Renal pelvis (tissue), 4 donors: ENCODE results near the gene SSH3. TPM values are rescaled to one million over a fixed set of nuclear protein-coding genes. Genes with fewer than 3 reads are reported as not detected.

Experiments
- DNase-seq: peaks from one replicate; pipeline ENCODE4 v3.0.0-alpha.2; 2013
- polyA plus RNA-seq, 3 donors: library from polyadenylated mRNA; unstranded; fragments of 120-200 nt; gene quantifications; one replicate each; pipeline ENCODE4 v1.2.1, GENCODE V29; 2013; ENCODE audit not compliant: insufficient read length in 3 of 3

The SSH3 gene
- polyA plus RNA-seq, 3 donors, result 26.5 to 31.0 (median 29.8) TPM

DNA sequence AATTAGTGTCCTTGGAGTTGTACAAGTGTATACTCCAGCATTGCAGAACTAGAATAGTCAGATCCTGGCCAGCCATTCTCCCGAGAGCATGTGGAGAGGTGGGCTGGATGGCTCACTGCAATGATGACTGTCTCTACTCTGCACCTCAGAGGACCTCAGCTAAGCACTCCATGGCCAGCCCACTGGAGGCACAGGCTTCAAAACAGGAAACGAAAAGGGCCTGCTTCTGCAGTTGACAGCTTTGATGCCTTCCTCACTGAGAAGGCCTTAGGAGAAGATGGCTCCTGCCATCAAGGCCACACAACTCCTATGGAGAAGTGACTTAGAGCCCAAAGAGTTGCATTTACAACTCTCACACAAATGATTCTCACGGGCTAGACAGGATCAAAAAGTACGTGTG is 40.9 kb downstream of the SSH3 start:
- no peak for DNase-seq

DNA sequence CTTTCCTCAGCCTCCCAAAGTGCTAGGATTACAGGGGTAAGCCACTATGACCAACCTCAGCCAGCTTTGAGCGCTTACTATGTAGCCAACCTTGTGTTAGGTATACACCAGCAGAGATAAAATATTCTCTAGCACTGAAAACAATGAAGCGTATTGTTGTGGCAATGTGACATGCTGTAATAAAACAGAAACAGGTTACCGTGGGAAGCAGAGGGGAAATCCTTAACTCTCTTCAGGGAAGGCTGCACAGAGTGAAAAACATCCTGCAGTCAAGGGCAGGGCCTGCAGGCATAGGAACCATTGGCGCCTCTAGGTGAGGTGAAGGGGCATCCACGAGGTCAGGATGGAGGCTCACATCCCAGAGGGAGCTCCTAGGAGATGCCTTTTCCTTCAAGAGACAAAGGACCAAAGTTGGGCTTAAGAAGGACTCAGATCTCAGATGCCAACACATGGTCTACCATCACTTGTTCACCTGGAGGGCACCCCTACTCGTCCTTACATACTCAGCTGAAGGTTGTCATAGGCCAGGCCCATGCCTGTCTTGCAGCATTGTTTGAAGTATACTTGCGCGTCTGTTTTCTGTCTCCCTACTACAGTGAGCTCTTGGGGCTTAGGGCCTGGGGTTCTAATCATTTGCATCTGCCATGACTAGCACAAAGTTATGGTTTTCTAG is 42.1 kb downstream of the SSH3 start:
- no peak for DNase-seq

GRCh38 chr11:67345920-67346819 is 42.8 kb downstream of the SSH3 start:
- no peak for DNase-seq

DNA sequence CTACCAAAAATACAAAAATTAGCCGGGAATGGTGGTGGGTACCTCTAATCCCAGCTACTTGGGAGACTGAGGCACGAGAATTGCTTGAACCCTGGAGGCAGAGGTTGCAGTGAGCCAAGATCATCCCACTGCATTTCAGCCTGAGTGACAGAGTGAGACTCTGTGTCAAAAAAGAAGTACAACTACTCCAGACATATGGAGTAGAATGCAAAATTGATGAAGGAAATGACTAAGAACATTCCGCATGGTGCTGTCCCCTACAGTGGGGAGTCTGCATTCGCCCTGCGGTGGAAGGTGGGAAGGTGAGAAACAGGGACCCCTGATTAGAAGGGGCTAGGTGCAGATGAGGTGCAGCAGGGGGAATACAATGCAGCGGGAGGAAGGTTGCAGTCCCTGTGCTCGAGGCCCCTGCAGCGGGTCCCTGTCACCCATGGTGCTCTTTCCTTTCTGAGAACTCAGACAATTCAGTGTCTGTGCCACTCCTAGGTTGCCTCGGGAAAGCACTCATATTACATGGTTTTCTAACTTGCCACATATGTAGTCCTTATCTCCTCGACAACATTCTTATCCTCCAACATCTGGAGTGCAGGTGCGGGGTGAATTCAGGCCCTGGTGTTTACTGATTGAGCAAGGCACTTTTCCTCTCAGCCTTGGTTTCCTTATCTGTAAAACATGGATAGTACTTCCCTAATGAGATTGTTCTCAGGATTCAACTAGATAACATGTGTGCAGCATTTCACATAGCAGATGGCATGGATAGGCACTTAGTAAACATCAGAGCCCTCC is 44.8 kb downstream of the SSH3 start:
- no peak for DNase-seq

DNA sequence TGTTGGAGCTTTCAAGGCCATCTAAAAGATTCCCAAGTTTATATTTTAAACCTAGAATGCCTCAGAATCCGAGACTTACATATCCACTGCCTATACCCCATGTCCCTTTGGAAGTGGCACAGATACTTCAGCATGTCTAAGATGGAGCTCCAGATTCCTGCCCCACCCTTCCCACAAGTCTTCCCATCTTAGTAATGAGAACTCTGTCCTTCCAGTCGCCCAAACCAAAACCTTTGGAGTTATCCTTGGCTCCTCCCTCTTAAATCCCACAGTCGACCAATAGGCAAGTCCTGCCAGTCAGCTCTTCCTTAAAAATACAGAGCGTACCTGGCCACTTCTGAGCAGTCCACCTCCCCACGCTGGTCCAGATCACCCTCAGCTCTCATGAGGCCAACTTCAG is 45.7 kb downstream of the SSH3 start:
- no peak for DNase-seq

DNA sequence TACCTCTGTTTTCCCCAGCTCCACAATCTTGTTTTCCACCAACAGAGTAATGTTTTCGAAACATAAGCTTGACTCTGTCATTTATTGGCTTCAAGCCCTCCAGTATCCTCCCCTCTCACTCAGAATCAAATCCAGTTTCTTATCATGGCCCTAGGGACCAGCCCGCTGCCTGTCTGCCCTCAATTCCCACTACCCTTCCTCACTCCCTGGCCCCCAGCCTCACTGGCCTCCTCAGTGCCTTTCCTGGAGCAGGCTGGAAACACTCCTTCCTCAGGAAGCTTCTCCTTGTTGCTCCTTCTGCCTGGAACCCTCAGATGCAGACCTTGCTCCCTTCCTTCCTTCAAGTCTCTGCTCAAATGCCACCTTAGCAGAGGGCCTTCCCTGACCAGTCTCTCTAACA is 46.1 kb downstream of the SSH3 start:
- no peak for DNase-seq

DNA sequence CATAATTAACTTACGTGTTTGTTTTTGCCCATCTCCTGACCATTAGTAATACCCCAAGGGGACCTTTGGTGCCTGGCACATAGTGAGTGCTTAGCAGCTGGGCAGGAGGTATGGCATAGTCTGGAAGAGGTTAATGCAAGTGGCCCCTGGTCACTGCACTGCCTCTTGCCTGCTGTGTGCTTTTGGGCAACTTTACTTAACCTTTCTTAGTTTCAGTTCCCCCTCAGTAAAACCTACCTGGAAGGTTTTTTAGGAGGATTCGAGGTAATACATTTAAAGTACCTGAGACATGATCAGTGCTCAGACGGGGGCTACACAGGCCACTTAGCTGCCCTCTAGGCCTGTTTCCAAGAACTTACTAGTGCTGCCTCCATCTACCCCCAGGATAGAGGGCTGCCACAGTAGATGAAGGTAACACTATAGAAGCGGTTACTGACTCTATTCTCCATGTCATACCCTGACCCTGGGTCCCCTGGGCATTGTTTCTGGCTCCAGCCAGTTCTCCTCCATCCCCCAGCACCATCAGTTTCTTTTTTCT is 46.7 kb downstream of the SSH3 start:
- no peak for DNase-seq

GRCh38 chr11:67351275-67352005 is 48.1 kb downstream of the SSH3 start:
- no peak for DNase-seq

GRCh38 chr11:67352546-67353316 is 49.4 kb downstream of the SSH3 start:
- no peak for DNase-seq

- peak; percentile 93 for DNase-seq
These were observed 50.2 kb downstream of the SSH3 start, which contains the start of gene POLD4 for GRCh38 chr11:67353317-67354074. Gene POLD4, minus strand, starts transcription at chr11:67353546. Its CDS starts 147 bp downstream, at chr11:67353399.

GRCh38 chr11:67354075-67355022 is 51.0 kb downstream of the SSH3 start:
- DNase-seq, result no peak

- no peak for DNase-seq
These were observed 51.9 kb downstream of the SSH3 start for GRCh38 chr11:67355023-67355793.

DNA sequence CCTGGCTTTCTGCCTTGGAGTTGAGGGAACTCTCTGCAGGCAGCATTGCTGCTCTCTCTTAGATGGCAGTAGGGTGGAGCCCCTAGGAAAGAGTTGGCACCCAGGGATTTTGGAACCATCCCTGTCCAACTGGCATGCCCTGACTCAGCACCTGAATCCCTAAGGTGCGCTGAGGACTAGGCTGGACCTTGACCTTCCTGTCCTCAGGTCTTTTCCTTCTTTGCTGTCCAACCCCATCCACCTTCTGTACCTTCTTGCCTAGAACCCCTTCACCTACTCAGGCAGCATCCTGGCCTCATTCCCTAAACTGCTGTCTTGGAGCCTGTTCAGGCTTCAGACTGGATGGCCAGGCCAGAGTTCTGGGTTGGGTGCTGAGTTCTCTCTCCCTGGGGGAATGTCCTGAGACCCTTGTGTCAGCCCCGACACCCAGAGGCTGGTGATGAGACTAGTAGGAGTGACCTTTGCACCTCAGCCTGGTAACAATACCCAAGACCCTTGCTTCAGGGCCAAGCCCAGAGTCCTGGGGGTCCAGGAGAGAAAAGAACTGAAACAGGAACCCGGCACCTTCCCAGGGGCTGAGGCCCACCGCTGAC is 52.6 kb downstream of the SSH3 start:
- no peak for DNase-seq

- DNase-seq, result no peak
These were observed 53.1 kb downstream of the SSH3 start for GRCh38 chr11:67356387-67356863.

DNA sequence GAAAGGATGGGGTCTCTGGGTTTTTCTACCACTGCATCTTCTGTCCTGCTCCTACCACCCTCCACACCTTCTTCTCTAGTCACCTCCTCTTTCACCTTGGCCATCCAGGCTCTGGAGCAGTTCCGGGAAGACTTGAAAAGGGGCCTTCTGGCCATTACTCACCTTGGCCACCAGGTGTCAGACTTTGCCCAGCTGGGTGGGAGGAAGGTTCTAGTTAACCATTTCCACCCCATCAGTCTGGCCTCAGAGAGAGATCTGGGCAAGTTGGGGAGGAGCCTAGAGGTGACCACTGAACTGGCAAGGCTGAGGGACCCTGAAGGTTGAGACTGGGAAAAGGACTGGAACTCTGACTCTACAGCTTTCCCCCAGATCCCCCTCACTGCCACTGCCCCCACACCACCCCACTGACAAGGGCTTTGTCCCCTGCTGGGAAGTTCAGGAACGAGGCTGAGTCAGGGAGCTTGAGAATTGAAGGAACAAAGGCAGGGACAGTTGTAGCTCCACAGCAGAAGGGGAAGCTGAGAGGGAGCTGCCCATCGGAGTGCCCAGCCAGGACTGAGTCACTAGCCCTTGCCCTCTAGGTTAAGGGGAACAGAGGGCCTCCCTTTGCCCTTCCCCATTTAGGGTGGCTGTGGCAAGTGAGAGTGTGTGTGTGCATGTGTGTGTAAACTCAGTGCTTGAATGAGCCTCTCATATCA is 53.7 kb downstream of the SSH3 start:
- DNase-seq, result peak; percentile 83
